Posterior cingulate gyrus (tissue), 11 donors: ENCODE results near the gene PRKD1.
"Not testable (repeated sequence)": the region's sequence is repeated elsewhere in the genome, so short reads cannot be mapped to it uniquely, and the experiment has no call there.

Experiments
- DNase-seq, 10 donors: peaks; one replicate each; pipeline versions ENCODE4 v3.0.0 to v3.0.0-alpha.2; 2020 to 2021; ENCODE audit warnings: mixed read lengths in 3 of 10
- intact Hi-C: fragments of 100-400 bp; cut with DNase I; formaldehyde crosslinking; loops from one replicate; pipeline ENCODE4 v1.15.1; 2023

The PRKD1 gene

GRCh38 chr14:29843981-29844380 is 83.7 kb downstream of the PRKD1 start:
- DNase-seq = no peak
- intact Hi-C loops = no loop called here

GRCh38 chr14:29842228-29842627 is 85.4 kb downstream of the PRKD1 start:
- no peak for DNase-seq
- intact Hi-C loops = no loop called here

- DNase-seq, intact Hi-C loops: not testable (repeated sequence)
Measured at GRCh38 chr14:29840369-29840892, 87.2 kb downstream of the PRKD1 start.

GRCh38 chr14:29839691-29840090 is 88.0 kb downstream of the PRKD1 start:
- DNase-seq, intact Hi-C loops: not testable (repeated sequence)

GRCh38 chr14:29838752-29839151 is 88.9 kb downstream of the PRKD1 start:
- no peak for DNase-seq
- intact Hi-C loops = no loop called here

- intact Hi-C loops = no loop called here
- no peak for DNase-seq
Measured at GRCh38 chr14:29836395-29836794, 91.3 kb downstream of the PRKD1 start.

- intact Hi-C loops = no loop called here
- DNase-seq = no peak
Measured at GRCh38 chr14:29832042-29832441, 95.6 kb downstream of the PRKD1 start.

GRCh38 chr14:29829851-29830250 is 97.8 kb downstream of the PRKD1 start:
- intact Hi-C loops = no loop called here
- DNase-seq = no peak

GRCh38 chr14:29823816-29824215 is 103.8 kb downstream of the PRKD1 start:
- intact Hi-C loops = no loop called here
- no peak for DNase-seq

GRCh38 chr14:29822430-29822709 is 105.3 kb downstream of the PRKD1 start:
- DNase-seq = no peak
- intact Hi-C loops = no loop called here

GRCh38 chr14:29821661-29822429 is 105.8 kb downstream of the PRKD1 start:
- intact Hi-C loops = no loop called here
- DNase-seq = peak in 2 of 10 donors; percentile 11 to 81

- intact Hi-C loops = no loop called here
- no peak for DNase-seq
Measured at GRCh38 chr14:29821242-29821641, 106.4 kb downstream of the PRKD1 start.

- intact Hi-C loops = no loop called here
- no peak for DNase-seq
Measured at GRCh38 chr14:29820785-29821184, 106.9 kb downstream of the PRKD1 start.

- DNase-seq = no peak
- intact Hi-C loops = loop anchor here (10.0 kb wide), 1 partner anchor 107 kb away; the partner anchor contains the start of gene PRKD1
Measured at GRCh38 chr14:29817767-29818405, 109.8 kb downstream of the PRKD1 start.

GRCh38 chr14:29815016-29815674 is 112.5 kb downstream of the PRKD1 start:
- no peak for DNase-seq
- intact Hi-C loops = loop anchor here (10.0 kb wide), 1 partner anchor 110 kb away; the partner anchor contains the start of gene PRKD1

GRCh38 chr14:29814156-29815015 is 113.3 kb downstream of the PRKD1 start:
- peak; percentile 66 to 95 (median 82) for DNase-seq

GRCh38 chr14:29810682-29811081 is 117.0 kb downstream of the PRKD1 start:
- intact Hi-C loops = loop anchor here (10.0 kb wide), 1 partner anchor 114 kb away; the partner anchor contains the start of gene PRKD1
- DNase-seq = peak in 2 of 10 donors; percentile 24 to 33

More at GRCh38 chr14:29814156-29815015, 113.3 kb downstream of the PRKD1 start:
- intact Hi-C loops = loop anchor here (10.0 kb wide), 1 partner anchor 110 kb away; the partner anchor contains the start of gene PRKD1

GRCh38 chr14:29810064-29810463 is 117.6 kb downstream of the PRKD1 start:
- intact Hi-C loops = loop anchor here (10.0 kb wide), 1 partner anchor 115 kb away; the partner anchor contains the start of gene PRKD1
- DNase-seq = no peak

- intact Hi-C loops = no loop called here
- DNase-seq = no peak
Measured at GRCh38 chr14:29806124-29806517, 121.5 kb downstream of the PRKD1 start.
